HG03039 (cell line): ENCODE measurements around the gene PRR22.

Source experiments
- ATAC-seq: cut with Tn5 transposase; IDR thresholded peaks from one replicate; pipeline ENCODE4 v1.9.1; 2021; ENCODE audit warnings: mild to moderate bottlenecking, moderate library complexity; ENCODE audit not compliant: unreplicated experiment

PRR22 gene

DNA sequence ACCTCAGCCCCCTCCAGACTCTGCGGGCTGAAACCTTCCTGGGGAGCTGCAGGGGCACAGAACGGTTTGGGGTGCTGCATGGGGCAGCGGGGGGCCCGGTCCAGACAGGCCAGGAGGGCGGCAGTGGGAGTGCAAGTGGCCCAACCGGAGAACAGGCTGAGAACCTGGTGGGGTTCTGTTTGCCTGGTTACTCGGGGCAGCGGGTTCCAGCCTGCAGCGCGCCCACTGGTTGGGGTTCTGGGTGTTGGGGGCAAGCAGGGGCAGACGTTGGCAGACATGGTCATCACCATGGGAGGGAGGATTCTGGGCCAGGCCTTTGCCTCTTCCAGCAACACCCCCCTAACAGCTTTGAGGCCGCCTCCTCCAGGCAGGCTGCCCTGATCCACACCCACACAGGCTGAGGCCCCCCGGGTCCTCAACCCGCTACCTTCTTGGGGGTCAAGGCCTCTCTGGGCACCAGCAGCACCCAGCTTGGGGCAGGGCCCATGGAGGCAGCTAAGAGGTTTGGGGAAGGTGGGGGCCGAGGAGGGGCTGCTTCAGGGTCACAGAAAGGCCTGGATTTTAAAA, at the start of gene PRR22:
Gene PRR22 (minus strand): TSS at position 166 of the 567 bp plus-strand sequence. CDS start 86 bp downstream, at position 80.
- no peak for ATAC-seq

DNA sequence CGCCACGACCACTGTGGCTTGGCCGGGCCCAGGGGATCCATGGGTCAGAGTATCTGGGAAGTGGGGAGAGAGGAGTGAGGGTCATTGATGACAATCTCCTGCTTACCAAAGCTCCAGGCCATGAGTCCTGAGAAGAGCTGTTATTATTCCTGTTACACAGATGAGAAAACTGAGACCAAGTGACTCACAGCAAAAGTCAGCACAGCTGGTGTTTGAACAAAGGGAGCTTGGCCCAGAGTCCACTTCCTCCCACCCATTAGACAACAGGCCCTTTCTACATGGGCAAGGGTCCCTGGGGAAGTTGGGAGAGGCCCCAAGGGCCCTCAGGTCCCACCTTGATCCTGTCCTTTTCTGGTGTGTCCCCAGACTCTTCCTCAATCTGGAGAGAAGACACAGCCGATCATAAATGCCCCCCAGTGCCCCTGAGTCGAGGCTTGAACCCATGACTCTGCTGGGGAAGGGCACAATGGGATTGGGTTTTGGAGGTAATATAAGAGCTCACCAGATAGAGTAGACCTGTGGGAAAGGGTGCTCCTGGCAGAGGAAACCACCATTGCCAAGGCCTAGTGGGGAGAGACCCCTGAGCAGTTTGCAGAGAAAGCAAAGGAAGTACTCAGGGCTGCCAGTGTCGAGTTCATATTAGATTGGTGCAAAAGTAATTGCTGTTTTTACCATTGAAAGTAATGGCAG, 48.1 kb upstream of the PRR22 start:
- ATAC-seq, result no peak

DNA sequence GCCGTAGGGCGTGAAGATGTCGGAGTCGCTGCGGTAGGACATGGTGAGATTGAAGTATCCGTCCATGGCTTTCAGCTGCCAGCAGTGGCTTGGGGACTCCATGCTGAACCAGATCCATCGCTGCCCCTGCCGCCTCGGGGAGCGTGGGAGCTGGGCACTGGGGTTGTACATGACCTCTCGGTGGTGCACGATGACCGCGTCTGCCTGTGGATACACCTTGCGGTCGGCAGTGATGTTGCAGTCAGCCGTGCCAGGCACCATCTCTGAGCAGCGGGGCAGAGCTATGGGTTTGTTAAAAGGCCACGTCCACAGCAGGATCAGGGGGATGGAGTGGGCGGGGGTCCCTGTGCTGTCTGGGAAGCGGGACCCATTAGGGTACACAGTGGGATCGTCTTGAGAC, 47.5 kb upstream of the PRR22 start:
- ATAC-seq, result no peak

DNA sequence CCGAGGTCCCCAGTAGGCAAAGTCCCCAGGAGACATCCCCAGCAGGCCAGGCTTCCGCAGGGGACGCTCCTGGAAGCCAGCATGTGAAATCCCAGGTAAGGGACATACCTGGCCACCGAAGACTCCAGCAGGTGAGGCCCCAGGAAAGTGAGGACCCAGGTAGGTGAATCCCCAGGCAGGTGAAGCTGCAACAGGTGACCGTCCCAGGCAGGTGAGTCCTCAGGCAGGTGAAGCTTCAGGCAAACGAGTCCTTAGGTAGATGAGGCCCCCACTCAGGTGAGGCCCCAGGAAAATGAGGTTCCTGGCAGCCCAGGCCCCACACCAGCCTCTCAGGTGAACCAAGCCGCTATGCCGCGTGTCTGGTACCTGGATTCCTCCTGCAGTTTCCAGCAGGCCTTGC, 46.6 kb upstream of the PRR22 start:
- no peak for ATAC-seq

DNA sequence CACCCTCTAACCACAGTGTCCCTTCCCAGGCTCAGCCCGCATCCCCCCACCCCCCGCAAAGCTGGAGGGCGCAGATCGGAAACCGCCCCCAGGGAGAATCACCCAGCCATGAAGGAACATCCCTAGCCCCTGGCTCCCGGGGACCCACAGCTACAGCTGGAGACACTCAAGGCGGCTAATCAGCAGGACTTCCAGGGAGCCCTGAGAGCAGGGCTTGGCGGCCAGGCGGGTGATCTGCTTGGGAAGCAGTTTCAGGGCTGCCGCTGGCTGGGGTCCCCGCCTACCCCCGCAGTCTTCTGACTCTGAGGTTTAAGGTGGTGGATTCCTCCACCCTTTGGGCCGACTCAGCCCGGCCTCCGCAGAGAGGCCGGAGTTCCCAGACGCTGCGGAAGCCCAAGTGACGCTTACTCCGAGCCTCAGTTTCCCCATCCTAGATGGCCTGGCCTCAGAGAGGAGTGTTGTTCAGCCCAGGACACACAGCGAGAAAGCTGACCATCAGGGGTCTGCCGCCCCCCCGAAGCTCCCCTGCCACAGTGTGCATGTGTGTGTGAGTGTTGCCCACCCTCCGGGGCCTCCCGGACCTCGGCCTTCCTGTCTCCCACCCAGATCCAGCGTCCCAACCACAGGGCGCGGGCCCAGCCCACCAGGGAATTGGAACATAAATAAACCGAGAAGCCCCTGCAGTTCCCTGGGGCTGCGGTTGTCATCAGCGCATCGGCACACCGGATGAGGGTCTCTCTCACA, 45.2 kb upstream of the PRR22 start:
- ATAC-seq, result no peak

DNA sequence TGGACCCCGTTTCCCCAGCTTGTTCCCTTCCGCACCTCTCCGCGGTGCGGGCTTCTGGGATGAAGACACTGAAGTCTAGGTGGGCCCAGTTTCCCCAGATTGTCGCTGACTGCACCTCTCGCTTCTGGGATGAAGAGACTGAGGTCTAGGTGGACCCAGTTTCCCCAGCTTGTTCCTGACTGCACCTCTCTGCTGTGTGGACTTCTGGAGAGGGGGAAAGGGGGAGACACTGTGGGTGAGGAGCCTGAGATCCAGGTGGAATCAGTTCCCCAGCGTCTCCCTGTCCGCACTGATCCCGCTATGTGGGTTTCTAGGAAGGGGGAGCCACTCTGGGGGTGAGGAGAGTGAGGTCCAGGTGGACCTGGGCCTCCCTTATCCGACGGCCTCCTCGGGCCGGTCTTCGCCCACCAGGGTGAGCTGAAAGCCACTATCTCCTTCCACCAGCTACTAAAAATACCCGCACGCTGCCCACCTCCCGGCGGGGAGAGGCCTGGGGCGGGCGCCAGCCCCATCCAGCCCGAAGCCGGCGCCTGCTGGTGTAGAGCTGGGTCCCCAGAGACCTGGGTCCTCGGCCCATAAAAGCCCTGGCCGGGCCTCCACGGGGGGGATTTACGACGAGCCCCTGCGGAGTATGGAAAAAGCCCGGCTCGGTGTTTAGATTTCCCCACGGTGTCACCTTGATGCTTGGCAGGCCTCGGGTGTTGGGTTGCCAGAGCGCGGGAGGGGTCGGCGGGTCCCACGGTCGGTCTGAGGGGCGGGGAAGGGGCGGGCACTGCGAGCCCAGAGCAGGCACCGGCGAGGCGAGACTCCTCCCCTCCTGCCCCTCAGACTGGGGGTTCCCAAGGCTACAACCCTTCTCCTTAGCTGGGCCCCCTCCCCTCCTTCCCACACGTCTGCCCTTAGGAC, 44.4 kb upstream of the PRR22 start:
- no peak for ATAC-seq

DNA sequence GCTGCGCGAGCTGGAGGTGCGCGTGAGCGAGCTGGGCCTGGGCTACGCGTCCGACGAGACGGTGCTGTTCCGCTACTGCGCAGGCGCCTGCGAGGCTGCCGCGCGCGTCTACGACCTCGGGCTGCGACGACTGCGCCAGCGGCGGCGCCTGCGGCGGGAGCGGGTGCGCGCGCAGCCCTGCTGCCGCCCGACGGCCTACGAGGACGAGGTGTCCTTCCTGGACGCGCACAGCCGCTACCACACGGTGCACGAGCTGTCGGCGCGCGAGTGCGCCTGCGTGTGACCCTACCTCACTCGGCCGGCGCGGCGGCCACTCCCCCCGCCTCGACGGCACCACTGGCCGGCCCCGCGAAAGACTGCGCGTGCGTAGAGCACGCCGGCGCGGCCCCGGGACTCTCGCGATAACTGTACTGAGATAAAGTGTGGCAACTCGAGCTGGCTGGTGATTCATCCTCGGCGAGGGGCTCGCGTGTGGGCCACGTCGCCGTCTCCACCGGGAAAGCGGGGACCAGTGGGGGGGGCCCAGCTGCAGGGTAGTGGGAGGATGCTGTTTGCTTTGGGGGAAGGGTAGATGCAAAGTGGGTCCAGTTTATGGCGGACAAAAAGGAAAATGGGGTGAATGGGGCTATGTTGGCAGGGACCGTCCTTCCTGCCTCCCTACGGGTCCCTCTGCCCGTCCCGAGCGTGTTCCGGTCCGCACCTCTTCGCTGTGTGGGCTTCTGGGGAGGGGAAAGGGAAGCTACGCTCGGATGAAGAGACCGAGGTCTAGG, 43.5 kb upstream of the PRR22 start:
- peak; percentile 55 for ATAC-seq

DNA sequence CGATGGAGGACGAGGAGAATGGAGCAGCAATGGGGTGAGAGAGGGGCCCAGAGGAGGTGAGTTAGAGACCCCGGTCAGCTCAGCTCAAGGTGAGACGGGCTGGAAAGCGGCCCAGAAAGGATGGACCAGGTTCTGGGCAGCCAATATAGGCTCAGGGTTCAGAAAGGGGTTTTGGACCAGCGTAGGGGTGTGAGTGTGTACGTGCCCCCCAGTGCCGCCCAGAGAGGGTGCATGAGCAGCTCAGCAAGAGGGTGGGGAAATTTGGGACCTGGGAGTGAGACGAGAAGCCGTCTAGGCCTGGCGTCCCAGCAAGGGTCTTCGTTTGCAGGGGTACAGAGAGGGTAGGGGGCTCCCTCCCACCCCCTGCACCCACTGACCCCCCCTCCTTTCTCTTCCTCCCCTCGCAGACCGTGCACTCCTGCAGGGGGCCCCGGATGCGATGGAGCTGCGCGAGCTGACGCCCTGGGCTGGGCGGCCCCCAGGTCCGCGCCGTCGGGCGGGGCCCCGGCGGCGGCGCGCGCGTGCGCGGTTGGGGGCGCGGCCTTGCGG, 42.9 kb upstream of the PRR22 start:
- ATAC-seq, result no peak

DNA sequence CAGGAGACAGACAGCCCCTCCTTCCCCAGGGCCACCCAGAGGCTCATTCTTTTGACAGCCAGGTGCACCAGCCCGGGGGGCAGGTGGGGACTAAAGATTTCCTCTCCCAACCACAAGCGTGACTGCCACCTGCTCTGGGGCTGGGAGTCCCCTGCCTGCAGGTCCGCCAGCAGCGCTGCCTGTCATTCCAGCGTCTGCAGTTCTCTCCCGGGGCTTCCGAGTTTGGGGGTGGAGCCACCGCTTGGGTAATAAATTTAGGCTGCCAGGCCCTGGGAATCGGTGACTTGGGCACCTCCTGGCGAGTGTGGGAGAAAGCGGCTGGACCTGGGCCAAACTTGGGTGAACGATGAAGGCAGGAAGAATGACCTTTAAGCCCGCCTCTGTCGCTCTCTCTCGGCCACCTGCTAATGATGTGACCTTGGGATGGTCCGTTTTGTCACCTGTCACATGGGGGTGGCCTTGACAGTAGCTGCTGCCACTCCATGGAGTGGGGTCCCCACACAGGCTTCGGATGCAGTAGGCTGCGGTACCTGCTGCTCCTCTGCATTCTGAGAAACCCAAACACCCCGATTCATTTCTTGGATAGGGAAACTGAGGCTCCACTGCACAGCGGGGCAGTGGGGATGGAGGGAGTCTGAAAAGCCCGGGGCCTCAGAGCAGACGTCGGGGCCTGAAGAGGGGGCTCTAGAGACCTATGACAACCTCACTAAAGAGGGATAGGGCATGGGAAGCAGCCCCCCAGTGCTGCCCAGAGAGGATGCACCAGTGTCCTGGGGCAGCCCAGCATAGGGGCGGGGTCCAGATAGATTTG, 42.2 kb upstream of the PRR22 start:
- no peak for ATAC-seq

DNA sequence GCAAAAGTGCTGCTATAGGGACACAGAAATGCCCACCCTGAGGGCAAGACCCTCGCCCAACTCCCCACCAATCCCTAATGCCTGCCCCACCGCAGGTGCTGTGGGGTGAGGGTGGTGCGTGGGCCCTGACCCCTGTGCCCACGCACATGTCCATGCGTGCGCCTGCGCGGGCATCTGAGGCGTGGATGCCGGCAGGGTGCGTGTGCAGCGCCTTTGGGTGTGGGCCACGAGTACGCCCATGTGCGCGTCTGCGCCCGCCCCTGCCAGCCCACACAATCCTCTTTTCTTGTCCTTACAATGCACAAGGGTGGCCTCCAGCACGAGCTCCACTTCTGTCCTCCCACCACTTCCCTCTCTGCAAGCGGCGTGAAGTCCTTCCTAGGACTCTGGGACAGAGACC, 40.6 kb upstream of the PRR22 start:
- no peak for ATAC-seq

DNA sequence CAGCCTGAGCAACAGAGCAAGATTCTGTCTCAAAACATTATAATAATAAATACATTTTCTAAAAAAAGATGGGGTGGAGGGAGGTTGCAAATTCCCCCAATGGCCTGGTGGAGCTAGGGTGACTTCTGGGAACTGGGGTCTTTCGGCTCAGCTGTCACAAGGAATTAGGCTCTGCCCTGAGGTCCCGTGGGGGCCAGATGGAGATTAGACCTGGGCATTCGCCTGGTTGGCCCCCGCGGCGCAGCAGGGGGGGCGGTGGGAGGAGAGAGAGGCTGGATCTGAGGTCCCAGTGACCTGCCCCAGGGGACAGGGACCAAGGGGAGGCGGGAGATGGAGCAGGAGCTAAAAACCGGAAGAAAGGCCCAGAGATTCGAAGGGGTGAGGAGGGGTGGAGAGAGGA, 40.2 kb upstream of the PRR22 start:
- ATAC-seq, result no peak

DNA sequence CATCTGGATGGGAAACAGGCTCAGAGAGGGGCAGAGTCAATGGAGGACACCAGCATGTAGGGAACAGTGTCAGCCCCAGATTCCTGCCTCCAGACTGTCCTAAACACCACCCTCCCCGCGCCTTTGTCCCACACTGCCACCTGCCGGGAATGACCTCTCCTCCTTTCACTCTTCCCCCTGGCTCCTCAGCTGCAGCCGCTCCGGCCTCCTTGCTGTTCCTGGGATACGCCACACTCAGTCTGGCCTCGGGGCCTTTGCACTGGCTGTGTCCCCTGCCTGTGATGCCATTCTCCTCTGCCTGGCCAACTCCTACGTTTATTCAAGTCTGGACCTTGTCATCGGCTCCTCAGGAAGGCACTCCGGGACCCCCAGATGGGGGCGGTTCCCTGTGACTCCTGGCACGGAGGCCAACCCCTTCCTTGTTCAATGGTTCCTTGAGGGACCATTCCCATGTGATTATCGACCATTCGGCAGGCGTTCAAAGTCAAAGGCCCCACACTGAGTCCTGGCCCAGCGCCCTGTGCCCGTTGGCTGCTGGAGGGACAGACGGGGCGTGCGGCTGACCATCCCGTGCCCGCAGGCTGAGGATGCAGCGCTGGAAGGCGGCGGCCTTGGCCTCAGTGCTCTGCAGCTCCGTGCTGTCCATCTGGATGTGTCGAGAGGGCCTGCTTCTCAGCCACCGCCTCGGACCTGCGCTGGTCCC, 39.2 kb upstream of the PRR22 start:
- ATAC-seq, result no peak

DNA sequence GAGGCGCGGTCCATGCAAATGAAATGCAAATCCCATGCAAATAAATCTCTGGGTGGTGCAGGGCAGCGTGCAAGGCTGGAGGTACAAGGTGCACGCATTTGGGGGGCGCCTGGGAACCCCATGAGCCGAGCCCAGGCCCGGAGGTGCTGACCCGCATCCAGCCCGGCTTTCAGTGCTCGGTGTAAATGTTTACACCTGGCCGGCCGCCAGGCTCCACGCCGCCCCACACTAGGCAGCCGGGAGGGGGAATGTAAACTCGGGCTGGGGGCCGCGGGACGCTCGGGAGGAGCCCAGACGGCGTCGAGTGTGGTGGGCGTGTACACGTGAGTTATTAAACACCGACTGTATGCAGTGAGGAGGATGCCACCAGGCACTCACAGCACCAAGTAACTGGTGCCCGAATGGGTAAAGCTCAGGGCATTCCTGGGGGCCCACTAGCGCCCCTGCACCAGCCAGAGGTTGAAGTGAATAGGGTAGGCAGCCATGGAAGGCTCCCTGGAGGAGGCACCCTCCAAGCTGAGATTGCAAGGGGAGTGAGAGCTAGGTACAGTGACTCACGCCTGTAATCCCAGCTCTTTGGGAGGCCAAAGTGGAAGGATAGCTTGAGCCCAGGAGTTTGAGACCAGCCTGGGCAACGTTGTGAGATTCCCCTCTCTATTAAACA, 37.8 kb upstream of the PRR22 start:
- no peak for ATAC-seq

DNA sequence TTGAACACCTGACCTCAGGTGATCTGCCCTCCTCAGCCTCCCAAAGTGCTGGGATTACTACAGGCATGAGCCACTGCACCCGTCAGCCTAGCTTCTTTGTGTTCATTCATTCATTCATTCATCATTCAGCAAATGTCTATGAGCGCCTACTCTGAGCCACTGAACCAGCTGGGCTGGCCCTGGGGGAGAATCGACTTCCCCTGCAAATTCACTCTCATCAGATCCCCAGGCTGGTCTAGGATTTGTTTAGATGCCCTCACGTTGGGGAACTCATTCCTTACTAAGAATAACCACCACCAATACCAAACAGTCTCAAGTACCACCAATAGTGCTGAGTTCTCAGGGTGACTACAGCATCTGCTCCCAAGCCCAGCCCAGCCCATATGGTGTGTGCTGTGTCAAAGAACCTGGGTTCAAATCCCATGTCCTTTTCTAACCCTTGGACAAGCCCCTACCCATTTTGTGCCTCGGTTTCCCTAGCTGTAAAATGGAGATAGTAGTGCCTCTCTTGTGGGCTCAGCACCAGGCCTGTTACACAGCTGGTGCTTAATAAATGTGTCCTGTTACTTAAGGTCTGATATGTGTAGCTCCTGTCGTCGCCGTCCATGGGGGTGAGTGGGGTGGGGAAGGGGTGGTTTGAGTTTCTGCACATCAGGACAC, 37.1 kb upstream of the PRR22 start:
- no peak for ATAC-seq

DNA sequence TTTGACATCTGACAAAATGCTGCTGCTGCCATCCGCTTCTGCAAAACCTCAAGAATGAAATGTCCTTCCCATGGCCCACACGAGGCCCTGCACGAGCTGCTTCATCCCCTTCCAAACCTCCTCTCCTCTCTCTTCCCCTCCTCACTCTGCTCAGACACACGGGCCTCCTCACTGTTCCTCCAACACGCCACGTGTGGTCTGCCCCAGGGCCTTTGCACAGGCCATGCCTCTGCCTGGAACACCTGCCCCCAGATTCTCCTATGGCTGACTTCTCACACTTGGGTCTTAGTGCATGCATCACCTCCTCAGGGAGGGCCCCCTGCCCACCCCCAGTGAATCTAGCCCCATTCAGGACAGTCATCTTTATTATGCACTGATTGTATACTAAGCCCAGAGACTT, 36.2 kb upstream of the PRR22 start:
- no peak for ATAC-seq

DNA sequence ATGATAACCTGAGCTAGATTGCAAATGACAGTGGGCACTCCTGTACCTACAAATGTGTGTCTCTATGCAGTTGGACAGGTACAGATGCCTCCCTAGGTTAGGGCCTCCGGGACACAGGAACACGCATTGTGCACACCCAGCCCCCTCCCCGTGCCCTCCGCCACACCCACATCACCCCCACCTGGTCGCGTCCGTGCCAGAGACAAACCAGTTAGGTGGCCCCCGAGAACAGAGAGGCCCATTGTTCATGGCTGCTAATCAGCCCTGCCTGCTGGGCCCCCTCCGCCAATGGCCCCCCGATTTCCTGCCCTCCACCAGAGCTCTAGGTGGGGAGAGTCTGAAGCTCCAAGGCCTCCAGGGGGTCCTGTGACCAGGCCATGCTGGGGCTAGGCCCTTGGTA, 34.0 kb upstream of the PRR22 start:
- ATAC-seq, result no peak

DNA sequence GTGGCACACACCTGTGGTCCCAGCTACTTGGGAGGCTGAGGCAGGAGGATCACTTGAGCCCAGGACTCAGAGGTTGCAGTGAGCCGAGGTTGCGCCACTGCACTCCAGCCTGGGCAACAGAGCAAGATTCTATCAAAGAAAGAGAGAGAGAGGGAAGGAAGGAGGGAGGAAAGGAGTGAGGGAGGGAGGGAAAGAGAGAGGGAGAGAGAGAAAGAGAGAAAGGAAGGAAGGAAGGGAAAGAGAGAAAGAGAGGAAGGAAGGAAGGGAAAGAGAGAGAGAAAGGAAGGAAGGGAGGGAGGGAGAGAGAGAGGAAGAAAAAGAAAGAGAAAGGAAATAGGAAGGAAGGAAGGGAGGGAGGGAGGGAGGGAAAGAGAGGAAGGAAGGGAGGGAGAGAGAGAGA, 32.7 kb upstream of the PRR22 start:
- no peak for ATAC-seq

DNA sequence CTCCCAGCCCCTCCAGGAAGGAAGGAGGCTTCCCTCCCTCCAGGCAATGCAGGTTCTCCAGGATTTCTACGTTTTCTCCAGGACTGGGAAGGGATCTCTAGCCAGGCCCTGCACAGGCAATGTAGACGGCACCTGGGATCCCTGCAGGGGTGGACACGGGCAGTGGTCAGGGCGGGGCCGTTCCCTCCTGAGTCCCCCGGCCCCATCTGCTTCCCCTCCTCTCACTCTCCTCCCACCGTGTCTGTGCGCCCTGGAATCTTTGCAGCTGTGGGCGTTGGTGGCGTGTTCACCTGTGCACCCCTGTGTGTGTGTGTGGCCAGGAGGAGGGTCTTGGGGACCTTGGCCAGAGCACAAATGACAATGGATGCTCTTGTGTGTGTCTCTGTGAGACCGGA, 30.3 kb upstream of the PRR22 start:
- no peak for ATAC-seq
